Vagina (tissue), 2 donors: ENCODE results near the gene TMEM140. TPM values are rescaled to one million over a fixed set of nuclear protein-coding genes. Genes with fewer than 3 reads are reported as not detected.
A peak's percentile ranks its signal among the peaks of the same experiment; 100 is the strongest.

Experiments
- DNase-seq, 2 donors: peaks; one replicate each; pipeline ENCODE4 v3.0.0-alpha.2; 2017; ENCODE audit errors: extremely low spot score in 2 of 2
- H3K27ac ChIP-seq: fragments of 200-600 bp; sonication (generic); one replicate; pipeline ENCODE4 v1.5.1; 2019
- H3K27me3 ChIP-seq: fragments of 200-600 bp; sonication (generic); one replicate; pipeline ENCODE4 v1.5.1; 2019
- H3K36me3 ChIP-seq, 2 donors: fragments of 200-600 bp; sonication (generic); one replicate each; pipeline ENCODE4 v1.5.1; 2017 to 2019
- H3K4me1 ChIP-seq: fragments of 200-600 bp; sonication (generic); one replicate; pipeline ENCODE4 v1.5.1; 2019
- H3K4me3 ChIP-seq, 2 donors: fragments of 200-600 bp; sonication (generic); 1 replicate in 1 of 2; 2 replicates in 1 of 2; pipeline ENCODE4 v1.5.1; 2016 to 2019
- H3K9me3 ChIP-seq: fragments of 200-600 bp; sonication (generic); one replicate; pipeline ENCODE4 v1.5.1; 2019
- CTCF ChIP-seq, 3 experiments: fragments of 450-650 bp in 2 of 3; fragments of 200-600 bp in 1 of 3; sonication (generic) in 1 of 3; IDR thresholded peaks; one replicate each; pipeline ENCODE4 v1.5.1; 2017 to 2019; ENCODE audit warnings: antibody characterized with exemption in 3 of 3, mild to moderate bottlenecking in 2 of 3, moderate library complexity in 2 of 3
- POLR2A ChIP-seq, 2 donors: fragments of 450-650 bp; IDR thresholded peaks; one replicate each; pipeline ENCODE4 v1.6.1; 2017; ENCODE audit warnings: antibody characterized with exemption in 2 of 2, mild to moderate bottlenecking in 2 of 2, moderate library complexity in 2 of 2
- POLR2AphosphoS5 ChIP-seq, 2 donors: sonication (generic); formaldehyde crosslinking; IDR thresholded peaks; one replicate each; pipeline ENCODE4 v1.9.0; 2017; ENCODE audit warnings: antibody characterized with exemption in 2 of 2, mild to moderate bottlenecking in 2 of 2, low read depth in 1 of 2; ENCODE audit not compliant: insufficient read depth in 1 of 2
- intact Hi-C: fragments of 100-400 bp; cut with DNase I; formaldehyde crosslinking; loops from one replicate; pipeline ENCODE4 v1.15.1; 2023
- total RNA-seq: library from RNA; depleted of rRNA; stranded (reverse); fragments of >200 nt; gene quantifications from one replicate; pipeline ENCODE4 v1.2.3, GENCODE V29; 2016

Gene TMEM140
- total RNA-seq, 1 donor from 2014 or later = 20.4 TPM

- peak in 1 of 2 donors; percentile 78 for DNase-seq
- TF ChIP-seq CTCF (IDR thresholded peaks at IDR 0.05) (no peak), POLR2AphosphoS5 (IDR thresholded peaks at IDR 0.05; ENCODE audit: insufficient read depth in 1 of 2, low read depth in 1 of 2) (no peak), POLR2A (IDR thresholded peaks at IDR 0.05) (no peak)
- intact Hi-C loops = no loop called here
- Histone ChIP-seq H3K9me3 (no peaks in the 10 kb centered on the region), H3K27ac (no peak overlapping the region), H3K36me3 (peaks cover 19 to 79% of the 10 kb centered on the region in 2 donors), H3K27me3 (no peaks in the 10 kb centered on the region), H3K4me3 (no peak overlapping the region), H3K4me1 (no peaks in the 10 kb centered on the region)
Observed at GRCh38 chr7:135188298-135188984, 40.6 kb downstream of the TMEM140 start.

- intact Hi-C loops = no loop called here
- H3K27ac ChIP-seq = no peak overlapping the region
- H3K27me3 ChIP-seq = no peaks in the 10 kb centered on the region
- no peak overlapping the region for H3K4me3 ChIP-seq
- no peaks in the 10 kb centered on the region for H3K9me3 ChIP-seq
- TF ChIP-seq POLR2AphosphoS5 (IDR thresholded peaks at IDR 0.05; ENCODE audit: insufficient read depth in 1 of 2, low read depth in 1 of 2) (no peak), CTCF (IDR thresholded peaks at IDR 0.05) (no peak), POLR2A (IDR thresholded peaks at IDR 0.05) (no peak)
- H3K36me3 ChIP-seq = peaks cover 12 to 80% of the 10 kb centered on the region in 2 donors
- DNase-seq = peak in 1 of 2 donors; percentile 54
- no peaks in the 10 kb centered on the region for H3K4me1 ChIP-seq
Observed at GRCh38 chr7:135189221-135189662, 41.4 kb downstream of the TMEM140 start.

GRCh38 chr7:135189961-135190360 is 42.1 kb downstream of the TMEM140 start:
- intact Hi-C loops = no loop called here
- no peaks in the 10 kb centered on the region for H3K9me3 ChIP-seq
- H3K4me1 ChIP-seq = no peaks in the 10 kb centered on the region
- DNase-seq = peak in 1 of 2 donors; percentile 20
- TF ChIP-seq POLR2A (IDR thresholded peaks at IDR 0.05) (no peak), CTCF (IDR thresholded peaks at IDR 0.05) (no peak)
- H3K36me3 ChIP-seq = peaks cover 11 to 80% of the 10 kb centered on the region in 2 donors
- no peaks in the 10 kb centered on the region for H3K27me3 ChIP-seq
- H3K27ac ChIP-seq = no peak overlapping the region
- no peak overlapping the region for H3K4me3 ChIP-seq

- TF ChIP-seq CTCF (IDR thresholded peaks at IDR 0.05) (no peak), POLR2A (IDR thresholded peaks at IDR 0.05) (no peak), POLR2AphosphoS5 (IDR thresholded peaks at IDR 0.05; ENCODE audit: insufficient read depth in 1 of 2, low read depth in 1 of 2) (no peak)
- H3K9me3 ChIP-seq = no peaks in the 10 kb centered on the region
- no peak overlapping the region for H3K4me3 ChIP-seq
- DNase-seq = no peak
- peaks cover 6 to 77% of the 10 kb centered on the region in 2 donors for H3K36me3 ChIP-seq
- no peaks in the 10 kb centered on the region for H3K27me3 ChIP-seq
- intact Hi-C loops = no loop called here
- H3K4me1 ChIP-seq = no peaks in the 10 kb centered on the region
- H3K27ac ChIP-seq = no peak overlapping the region
Observed at GRCh38 chr7:135190703-135191102, 42.8 kb downstream of the TMEM140 start.

GRCh38 chr7:135192914-135193536 is 45.2 kb downstream of the TMEM140 start:
- Histone ChIP-seq H3K4me1 (no peaks in the 10 kb centered on the region), H3K36me3 (peaks cover 3 to 82% of the 10 kb centered on the region in 2 donors), H3K9me3 (no peaks in the 10 kb centered on the region), H3K27me3 (no peaks in the 10 kb centered on the region), H3K27ac (no peak overlapping the region), H3K4me3 (no peak overlapping the region)
- intact Hi-C loops = no loop called here
- TF ChIP-seq POLR2AphosphoS5 (IDR thresholded peaks at IDR 0.05; ENCODE audit: insufficient read depth in 1 of 2, low read depth in 1 of 2) (no peak), CTCF (IDR thresholded peaks at IDR 0.05) (no peak), POLR2A (IDR thresholded peaks at IDR 0.05) (no peak)
- peak in 1 of 2 donors; percentile 67 for DNase-seq
